Skeletal muscle cell (primary cell): Measurements from ENCODE around the gene DYNC1H1.
A peak's percentile ranks its signal among the peaks of the same experiment; 100 is the strongest.
"Not testable (repeated sequence)": the region's sequence is repeated elsewhere in the genome, so short reads cannot be mapped to it uniquely, and the experiment has no call there.

Source experiments
- DNase-seq: peaks from one replicate; pipeline ENCODE4 v3.0.0-alpha.2; 2010; ENCODE audit warnings: low read depth
- H3K4me3 ChIP-seq: 2 replicates; pipeline ENCODE4 v1.5.1; 2011; ENCODE audit warnings: low read depth, mild to moderate bottlenecking, control low read depth, low read length, moderate library complexity

Gene DYNC1H1

GRCh38 chr14:101980700-101981099, 16.3 kb downstream of the DYNC1H1 start:
- DNase-seq = peak; percentile 94

GRCh38 chr14:101982621-101983020, 18.2 kb downstream of the DYNC1H1 start:
- H3K4me3 ChIP-seq = no peak overlapping the region
- no peak for DNase-seq

More at GRCh38 chr14:101980700-101981099, 16.3 kb downstream of the DYNC1H1 start:
- no peak overlapping the region for H3K4me3 ChIP-seq

- DNase-seq, H3K4me3 ChIP-seq: not testable (repeated sequence)
These were observed 20.5 kb downstream of the DYNC1H1 start for GRCh38 chr14:101984831-101985230.

- DNase-seq = no peak
- H3K4me3 ChIP-seq = no peak overlapping the region
These were observed 21.6 kb downstream of the DYNC1H1 start for GRCh38 chr14:101985957-101986356.

DNA sequence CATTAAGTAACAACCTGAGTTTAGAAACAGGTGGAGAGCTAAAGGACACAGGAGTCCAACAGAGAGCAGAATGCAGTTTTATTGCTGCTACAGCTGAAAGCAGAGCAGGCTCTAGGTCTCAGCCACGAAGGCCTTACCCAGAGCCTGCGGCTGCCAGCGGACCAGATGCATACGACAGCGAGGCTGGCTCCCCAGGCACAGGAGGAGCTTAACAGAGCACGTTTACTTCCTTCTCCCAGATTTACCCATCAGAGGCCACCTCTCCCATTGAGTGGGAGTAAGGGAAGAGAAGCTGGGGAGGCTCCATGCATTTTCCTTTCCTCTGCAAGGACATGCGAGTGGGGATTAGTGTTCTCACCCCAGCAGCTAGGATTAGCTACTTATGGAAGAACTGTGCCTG, 22.6 kb downstream of the DYNC1H1 start:
- H3K4me3 ChIP-seq = no peak overlapping the region
- DNase-seq = no peak

GRCh38 chr14:101988377-101988776, 24.0 kb downstream of the DYNC1H1 start:
- H3K4me3 ChIP-seq = no peak overlapping the region
- no peak for DNase-seq

DNA sequence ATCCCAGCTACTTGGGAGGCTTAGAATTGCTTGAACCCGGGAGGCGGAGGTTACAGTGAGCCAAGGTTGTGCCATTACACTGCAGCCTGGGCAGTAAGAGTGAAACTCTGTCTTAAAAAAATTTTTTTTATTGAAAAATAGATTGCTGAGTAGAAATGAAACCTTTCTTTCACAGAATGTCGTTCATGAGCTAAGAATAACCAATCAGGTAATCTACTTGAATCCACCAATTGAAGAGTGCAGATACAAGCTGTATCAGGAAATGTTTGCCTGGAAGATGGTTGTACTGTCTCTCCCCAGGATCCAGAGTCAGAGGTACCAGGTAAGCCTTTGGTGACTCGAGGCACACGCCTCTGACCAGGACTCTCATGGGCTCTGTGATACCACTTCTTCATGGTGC, 27.0 kb downstream of the DYNC1H1 start:
- H3K4me3 ChIP-seq = no peak overlapping the region
- no peak for DNase-seq

- H3K4me3 ChIP-seq = no peak overlapping the region
These were observed 28.3 kb downstream of the DYNC1H1 start for GRCh38 chr14:101992708-101993107.

DNA sequence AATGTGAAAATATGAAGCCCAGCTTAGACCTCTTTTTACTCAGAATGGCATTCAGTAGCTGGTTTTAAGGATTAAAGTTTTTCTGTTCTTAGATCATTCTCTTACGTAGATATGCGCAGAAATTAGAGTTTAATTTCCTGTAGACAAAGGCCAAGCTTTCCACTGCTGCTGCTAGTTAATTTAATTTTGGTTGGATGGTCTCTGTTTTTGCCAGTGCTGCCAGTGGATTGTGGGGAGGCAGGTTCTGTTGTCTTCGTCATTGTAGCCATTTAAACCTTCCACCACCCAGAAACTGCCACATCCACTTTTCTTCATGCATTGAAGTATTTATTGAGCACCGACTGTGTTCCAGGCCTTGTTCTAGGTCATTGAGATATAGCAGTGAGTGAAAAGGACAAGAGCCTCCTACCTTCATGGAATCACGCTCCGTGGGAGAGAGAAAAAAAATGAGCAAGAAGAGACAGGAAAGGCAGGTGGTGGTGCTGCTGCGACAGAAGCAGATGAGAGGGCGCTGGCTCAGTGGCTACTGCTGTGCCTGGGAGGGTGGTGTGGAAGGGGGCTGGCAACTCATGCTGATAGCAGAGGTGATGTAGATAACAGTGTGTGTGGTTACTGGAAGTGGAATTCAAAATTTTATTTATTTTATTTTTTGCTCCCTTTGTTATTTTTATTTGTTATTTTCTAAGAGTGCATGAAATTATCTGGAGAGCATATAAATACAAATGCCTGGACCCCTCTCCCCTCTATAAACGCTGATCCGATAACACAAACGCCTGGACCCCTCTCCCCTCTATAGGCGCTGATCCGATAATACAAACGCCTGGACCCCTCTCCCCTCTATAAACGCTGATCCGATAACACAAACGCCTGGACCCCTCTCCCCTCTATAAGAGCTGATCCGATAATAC, 33.3 kb downstream of the DYNC1H1 start:
- no peak overlapping the region for H3K4me3 ChIP-seq
- DNase-seq = no peak

More at GRCh38 chr14:101992708-101993107, 28.3 kb downstream of the DYNC1H1 start:
- no peak for DNase-seq

DNA sequence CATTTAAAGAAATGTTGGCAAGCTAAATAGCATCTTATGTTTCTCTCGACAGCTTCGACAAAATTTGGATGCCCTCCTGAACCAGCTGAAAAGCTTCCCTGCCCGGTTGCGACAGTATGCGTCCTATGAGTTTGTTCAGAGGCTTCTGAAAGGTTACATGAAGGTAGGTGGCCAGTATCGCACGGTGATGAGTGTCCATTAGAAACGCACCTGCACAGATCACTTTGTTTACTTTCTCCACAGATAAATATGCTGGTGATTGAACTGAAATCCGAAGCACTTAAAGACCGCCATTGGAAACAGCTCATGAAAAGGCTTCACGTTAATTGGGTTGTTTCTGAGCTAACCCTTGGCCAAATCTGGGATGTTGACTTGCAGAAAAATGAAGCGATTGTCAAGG, 36.5 kb downstream of the DYNC1H1 start:
- DNase-seq = no peak
- no peak overlapping the region for H3K4me3 ChIP-seq

- no peak for DNase-seq
- H3K4me3 ChIP-seq = no peak overlapping the region
These were observed 41.0 kb downstream of the DYNC1H1 start for GRCh38 chr14:102005336-102005735.

DNA sequence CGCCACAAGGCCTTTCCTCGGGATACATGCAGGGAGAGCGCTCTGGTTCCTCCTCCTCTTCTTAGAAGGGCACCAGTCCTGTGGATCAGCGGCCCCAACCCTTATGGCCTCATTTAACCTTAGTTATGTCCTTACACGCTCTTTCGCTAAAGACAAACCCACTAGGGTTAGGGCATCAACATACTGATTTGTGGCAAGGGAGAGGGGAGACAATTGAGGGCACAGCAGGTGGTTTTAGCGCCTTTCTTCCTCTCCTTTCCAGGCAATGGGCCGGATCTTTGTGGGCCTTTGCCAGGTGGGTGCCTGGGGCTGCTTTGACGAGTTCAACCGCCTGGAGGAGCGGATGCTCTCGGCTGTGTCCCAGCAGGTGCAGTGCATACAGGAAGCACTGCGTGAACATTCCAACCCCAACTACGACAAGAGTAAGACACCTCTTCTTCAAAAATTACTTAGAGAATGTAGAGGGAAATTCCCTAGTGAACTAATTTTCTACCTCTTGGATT, 43.6 kb downstream of the DYNC1H1 start:
- no peak for DNase-seq
- no peak overlapping the region for H3K4me3 ChIP-seq

DNA sequence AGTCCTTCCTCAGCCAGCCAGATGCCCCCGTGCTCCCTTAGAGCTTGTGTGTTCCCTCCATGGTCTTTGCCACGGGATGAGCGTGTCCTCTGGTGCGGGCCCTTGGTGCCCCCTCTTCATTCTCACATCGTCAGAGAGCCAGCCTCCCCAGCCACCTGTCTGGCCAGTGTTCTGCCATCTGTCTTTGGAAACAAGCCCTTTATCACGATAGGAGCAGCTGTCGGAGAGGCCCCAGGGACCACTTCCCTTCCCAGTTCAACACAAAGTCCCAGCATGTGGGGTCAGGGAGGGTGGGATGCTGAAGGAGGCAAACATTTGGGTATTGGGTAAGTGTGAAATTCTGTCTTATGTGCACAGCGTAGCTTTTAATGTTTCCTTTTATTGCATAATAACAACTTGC, 44.5 kb downstream of the DYNC1H1 start:
- DNase-seq = peak; percentile 15
- no peak overlapping the region for H3K4me3 ChIP-seq

DNA sequence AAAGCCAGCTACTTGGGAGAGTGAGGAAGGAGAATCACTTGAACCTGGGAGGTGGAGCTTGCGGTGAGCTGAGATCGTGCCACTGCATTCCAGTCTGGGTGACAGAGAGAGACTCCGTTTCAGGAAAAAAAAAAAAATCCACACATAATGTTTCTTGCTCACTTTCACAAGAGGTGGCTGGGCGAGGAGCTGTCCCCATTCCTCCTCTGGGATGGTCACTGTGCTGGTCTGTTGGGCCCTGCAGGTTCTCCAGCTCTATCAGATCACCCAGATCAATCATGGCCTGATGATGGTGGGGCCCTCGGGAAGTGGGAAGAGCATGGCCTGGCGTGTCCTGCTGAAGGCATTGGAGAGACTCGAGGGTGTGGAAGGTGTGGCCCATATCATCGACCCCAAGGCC, 47.3 kb downstream of the DYNC1H1 start:
- DNase-seq = no peak
- H3K4me3 ChIP-seq = no peak overlapping the region

DNA sequence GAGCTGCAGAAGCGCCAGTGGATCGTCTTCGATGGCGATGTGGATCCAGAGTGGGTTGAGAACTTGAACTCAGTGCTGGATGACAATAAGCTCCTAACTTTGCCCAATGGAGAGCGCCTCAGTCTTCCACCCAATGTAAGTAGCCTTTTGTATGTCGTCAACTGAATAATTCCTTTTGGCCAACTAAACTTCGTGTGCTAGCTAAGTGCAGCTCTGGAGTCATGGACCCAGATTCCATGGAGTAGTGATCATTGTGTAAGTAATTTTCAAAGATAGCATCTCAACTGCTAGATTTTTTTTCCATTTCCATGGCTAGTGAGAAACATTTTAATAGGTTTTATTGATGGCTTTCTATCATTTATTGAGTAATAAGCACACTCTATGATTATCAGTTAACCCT, 48.0 kb downstream of the DYNC1H1 start:
- no peak overlapping the region for H3K4me3 ChIP-seq
- no peak for DNase-seq

GRCh38 chr14:102013669-102014200, 49.4 kb downstream of the DYNC1H1 start:
- H3K4me3 ChIP-seq = no peak overlapping the region

GRCh38 chr14:102015045-102015685, 50.8 kb downstream of the DYNC1H1 start:
- H3K4me3 ChIP-seq = no peak overlapping the region
- no peak for DNase-seq

More at GRCh38 chr14:102013669-102014200, 49.4 kb downstream of the DYNC1H1 start:
- DNase-seq = no peak

DNA sequence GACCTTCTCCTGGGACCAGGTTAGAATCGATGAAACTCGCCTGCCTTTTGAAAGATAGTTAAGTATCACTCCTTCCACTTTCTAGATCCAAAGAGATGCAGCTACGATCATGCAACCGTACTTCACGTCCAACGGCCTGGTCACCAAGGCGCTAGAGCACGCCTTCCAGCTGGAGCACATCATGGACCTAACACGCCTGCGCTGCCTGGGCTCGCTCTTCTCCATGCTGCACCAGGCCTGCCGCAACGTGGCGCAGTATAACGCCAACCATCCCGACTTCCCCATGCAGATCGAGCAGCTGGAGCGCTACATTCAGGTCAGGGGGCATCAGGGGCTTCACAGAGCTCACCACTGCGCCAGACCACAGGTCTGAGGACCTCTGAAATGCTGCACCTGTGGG, 51.4 kb downstream of the DYNC1H1 start:
- H3K4me3 ChIP-seq = no peak overlapping the region
- DNase-seq = no peak

- H3K4me3 ChIP-seq = no peak overlapping the region
- DNase-seq = no peak
These were observed 52.2 kb downstream of the DYNC1H1 start for GRCh38 chr14:102016420-102017090.

DNA sequence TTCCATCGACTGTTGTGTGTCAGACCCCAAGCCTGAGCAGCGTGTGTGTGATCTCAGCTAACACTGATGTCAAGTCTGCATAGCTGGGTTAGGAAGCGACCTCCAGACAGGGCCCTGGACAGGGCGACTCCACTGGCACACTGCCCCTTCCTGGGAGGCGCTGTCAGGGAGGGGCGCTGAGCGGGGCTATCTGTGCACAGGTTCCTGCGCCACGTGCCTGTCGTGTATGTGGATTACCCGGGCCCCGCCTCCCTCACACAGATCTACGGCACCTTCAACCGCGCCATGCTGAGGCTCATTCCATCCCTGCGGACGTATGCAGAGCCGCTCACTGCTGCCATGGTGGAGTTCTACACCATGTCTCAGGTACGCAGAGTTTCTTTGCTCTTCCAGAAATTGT, 53.9 kb downstream of the DYNC1H1 start:
- no peak overlapping the region for H3K4me3 ChIP-seq
- no peak for DNase-seq
